Stimulated activated CD8-positive, alpha-beta memory T cell treated with anti-CD3 and anti-CD28 coated beads, Interleukin-15, amount 100 ng/mL, for 48 hours (primary cell): ENCODE results near the gene MGLL.

ENCODE experiments used
- DNase-seq, 2 donors: peaks; one replicate each; pipeline ENCODE4 v3.0.0-alpha.2; 2020; ENCODE audit warnings: low read depth in 2 of 2

Gene MGLL

DNA sequence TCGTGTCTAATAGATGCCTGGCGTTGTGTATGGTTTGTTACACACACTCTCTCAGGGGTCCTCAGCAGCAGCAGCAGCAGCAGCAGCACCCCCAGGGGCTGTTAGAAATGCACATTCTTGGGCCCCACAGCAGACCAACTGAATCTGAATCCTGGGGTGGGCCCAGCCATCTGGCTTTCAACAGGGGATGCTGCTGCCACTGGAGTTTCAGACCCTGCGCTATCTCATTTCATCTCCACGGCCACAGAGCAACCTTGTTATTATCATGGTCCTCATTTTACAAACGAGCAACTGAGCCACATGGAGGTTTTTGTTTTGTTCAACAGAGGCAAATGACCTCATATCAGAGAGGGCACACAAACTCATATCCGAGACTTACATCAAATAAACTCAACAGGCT is 47.7 kb downstream of the MGLL start:
- no peak for DNase-seq

- no peak for DNase-seq
These were observed 48.4 kb downstream of the MGLL start for GRCh38 chr3:127773752-127774395.

- DNase-seq, result no peak
These were observed 49.2 kb downstream of the MGLL start for GRCh38 chr3:127772827-127773751.

GRCh38 chr3:127772273-127772672 is 50.0 kb downstream of the MGLL start:
- DNase-seq, result no peak

GRCh38 chr3:127771746-127772145 is 50.6 kb downstream of the MGLL start:
- DNase-seq, result no peak

DNA sequence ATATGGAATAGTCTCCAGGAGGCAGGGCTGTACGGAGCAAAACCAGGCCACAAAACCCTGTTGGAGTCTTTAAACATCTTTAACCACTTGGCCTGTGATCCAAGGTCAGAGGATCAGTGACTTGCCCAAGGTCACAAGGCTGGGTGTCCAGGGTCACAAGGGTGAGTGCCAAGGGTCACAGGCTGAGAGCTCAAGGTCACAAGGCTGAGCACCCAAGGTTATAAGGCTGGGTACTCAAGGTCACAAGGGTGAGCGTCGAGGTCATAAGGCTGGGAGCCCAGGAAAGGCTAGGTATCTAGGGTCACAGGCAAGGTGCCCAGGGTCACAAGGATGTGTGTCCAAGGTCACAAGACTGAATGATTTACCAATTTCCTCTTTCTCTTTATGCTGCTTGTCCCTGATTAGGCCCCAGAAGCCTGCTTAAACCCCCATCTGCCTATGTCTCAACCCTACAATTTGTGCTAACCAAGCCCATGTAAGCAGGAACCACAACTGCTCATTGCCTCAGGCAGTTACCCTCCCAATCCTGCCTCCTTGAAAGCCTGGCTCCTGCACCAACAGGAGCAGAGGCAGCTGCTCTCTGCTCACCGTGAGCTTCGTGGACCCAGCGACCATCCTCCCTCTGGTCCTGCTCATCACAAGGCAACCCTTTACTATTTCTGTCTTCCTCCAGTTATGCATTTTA is 51.5 kb downstream of the MGLL start:
- DNase-seq, result no peak

DNA sequence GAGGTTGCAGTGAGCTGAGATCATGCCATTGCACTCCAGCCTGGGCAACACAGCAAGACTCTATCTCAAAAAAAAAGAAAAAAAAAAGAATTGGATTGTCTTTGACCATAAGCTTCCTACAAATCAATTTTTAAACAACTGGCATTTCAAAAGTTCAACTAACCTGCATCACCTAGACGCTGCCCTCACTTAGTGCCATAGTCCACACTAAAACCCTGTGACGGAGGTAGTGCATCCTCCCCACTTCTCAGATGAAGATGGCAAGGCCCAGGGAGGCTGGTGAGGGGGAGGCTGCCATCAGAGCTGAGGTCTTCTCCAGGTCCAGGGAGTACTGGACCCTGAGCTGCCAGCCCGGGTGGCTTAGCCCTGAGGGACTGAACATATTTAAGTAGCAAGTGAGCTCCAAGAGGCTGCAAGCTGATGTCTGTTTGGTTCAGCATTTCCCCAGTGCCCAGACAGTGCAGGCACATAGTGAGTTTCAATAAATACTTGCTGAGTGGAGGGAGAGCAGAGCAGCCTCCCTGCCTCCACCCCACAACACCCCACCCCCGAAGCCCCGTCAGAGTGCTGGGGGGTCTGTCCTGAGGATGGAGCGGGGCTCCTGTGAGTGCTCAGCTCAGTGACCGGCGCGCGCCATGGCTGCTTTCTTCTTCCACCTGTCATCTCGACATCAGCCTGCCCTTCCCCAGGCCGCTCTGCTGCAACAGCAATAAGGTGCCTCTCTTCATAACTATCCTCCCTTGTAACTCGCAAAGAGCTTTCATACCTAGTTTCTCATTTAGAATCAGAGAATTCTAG is 52.8 kb downstream of the MGLL start:
- DNase-seq, result no peak

DNA sequence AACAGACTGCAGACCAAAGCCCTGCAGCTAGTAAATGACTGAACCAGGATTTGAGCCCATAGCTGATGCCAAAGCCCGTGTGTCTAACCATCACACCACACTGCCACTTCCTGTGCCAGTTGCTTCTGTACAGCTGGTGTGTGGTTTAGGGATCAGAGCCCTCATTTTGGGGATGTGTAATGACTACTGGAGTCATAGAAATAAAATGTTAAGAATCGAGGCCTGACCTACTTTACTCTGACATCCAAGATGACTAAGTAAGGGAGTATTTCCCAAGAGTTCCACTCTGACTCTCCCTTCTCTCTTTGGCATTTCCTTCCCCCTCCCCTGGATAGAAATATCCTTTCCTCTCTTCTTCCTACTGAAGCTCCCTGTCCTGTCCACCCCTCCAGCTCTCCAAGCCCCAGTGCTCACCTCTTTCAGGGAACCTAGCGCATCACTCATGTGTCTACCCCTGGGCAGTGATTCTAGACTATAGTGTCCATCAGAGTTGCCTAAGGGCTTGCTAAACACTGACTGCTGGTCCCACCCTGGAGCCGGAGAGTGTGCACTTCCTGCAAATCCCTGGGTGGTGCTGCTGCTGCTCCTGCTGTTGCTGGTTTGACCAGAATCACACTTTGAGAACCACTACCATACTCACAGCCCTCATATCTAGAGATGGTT is 53.8 kb downstream of the MGLL start:
- no peak for DNase-seq

GRCh38 chr3:127767126-127767525 is 55.2 kb downstream of the MGLL start:
- DNase-seq, result no peak

DNA sequence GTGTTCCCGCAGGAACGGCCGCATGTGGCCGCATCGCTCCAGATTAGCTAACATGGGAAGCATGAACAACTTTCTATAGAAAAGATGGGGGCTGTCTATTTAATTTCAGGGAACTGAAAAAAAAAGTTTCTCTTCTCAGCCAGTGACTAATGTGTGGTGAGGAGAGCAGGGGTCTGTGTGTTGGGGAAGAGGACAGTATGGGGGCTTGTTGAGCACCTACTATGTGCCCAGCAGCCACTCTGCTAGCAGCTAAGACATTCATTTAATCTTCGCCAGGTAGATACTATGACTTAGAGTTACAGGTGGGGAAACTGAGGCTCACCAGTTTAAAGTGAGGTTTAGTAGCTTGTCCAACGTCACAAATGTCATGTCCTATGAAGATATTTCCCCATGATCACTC is 56.6 kb downstream of the MGLL start:
- no peak for DNase-seq

DNA sequence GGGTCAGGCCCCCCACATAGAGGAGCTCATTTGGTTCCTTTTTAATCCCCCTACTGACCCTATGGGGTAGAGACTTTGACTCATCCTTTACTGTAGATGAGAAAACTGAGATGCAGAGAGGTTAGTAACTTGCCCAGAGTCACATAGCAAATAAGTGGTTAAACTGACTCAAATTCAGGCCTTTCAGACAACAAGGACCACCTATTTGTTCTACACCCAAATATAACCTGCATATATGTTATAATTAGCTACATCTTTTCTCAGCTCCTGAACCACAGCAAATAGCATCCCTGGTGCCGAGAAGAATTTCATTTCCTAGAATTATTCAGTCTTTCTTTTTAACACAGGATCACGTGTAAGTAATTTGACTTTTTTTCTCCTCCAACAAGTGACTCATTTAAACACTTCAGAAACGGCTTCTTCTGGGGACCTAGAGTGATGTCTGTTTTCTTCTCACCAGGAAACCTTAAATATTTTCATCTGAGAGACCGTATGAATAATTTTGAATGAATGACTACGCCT is 57.4 kb downstream of the MGLL start:
- DNase-seq, result no peak

DNA sequence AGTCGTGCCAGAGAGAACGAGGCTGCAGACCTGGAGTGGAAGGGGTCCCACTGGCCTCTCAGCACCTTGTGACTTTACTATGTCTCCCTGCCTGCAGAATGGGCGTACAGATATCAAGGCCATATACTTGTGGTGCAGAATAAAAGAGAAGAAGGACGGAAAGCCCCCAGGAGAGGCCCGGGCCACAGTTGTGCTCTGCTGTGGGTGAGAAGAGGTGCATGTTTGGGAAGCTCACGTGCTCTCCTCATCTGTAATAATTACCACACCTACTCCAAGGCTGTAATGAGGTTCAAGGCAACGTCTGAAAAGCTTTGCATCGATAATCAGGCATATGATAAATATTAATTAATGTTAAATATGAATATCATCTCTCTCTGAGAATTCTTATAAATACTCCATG is 58.0 kb downstream of the MGLL start:
- DNase-seq, result no peak

DNA sequence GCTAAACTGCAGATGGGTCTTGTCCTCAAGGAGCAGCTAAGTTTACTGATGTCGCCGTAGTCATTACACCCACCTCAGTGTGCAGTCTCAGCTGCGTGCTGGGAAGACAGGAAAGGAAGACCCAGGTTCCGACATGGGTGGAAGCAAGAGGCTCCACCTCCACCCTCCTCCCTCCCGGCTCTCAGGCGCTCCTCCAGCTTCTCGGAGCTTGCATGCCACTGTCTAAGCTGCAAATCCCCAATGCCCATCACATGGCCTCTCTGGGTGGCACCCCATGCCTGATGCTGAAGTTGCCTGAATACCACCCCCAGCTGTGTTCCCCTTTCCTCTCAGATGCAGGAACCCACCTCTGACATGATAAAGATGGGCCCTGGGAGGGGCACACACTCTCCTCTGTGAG is 58.5 kb downstream of the MGLL start:
- DNase-seq, result no peak

DNA sequence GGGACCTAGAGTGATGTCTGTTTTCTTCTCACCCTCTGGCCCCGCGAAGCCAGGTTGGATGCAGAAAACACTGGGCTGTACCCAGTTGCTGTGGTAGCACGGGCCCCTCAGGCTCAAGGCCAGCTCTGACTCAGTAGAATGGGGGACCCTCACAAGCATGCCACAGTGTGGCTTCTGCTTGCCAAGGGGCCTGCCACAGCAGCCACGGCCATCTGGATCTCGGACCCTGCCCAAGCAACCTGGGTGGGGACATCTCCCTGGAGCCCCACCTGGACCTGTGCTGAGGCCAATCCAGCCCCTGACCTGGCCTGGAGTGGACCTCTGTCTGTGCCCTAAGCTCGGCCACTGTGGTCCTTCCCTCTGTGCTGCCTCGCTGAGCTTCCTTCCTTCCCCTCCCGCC is 59.0 kb downstream of the MGLL start:
- DNase-seq, result no peak

GRCh38 chr3:127762787-127763105 is 59.6 kb downstream of the MGLL start:
- no peak for DNase-seq

- DNase-seq, result no peak
These were observed 60.1 kb downstream of the MGLL start for GRCh38 chr3:127762077-127762786.

DNA sequence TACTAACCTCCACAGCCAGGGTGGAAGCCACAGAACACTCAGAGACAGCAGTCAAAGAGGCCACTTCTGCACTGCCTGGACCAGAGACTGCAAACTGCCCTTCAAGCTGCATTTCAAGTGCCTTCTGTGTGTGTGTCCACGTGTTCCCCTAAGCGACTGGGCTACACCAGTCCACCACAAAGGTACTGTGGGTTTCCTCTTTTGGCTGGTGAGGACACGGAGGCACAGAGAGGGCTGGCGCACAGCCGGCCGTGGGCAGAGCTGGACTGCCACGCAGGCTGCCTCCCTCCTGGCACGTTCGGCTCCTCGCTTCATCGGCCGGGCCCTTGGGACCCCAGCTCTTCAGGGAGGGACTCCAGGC is 60.9 kb downstream of the MGLL start:
- no peak for DNase-seq

DNA sequence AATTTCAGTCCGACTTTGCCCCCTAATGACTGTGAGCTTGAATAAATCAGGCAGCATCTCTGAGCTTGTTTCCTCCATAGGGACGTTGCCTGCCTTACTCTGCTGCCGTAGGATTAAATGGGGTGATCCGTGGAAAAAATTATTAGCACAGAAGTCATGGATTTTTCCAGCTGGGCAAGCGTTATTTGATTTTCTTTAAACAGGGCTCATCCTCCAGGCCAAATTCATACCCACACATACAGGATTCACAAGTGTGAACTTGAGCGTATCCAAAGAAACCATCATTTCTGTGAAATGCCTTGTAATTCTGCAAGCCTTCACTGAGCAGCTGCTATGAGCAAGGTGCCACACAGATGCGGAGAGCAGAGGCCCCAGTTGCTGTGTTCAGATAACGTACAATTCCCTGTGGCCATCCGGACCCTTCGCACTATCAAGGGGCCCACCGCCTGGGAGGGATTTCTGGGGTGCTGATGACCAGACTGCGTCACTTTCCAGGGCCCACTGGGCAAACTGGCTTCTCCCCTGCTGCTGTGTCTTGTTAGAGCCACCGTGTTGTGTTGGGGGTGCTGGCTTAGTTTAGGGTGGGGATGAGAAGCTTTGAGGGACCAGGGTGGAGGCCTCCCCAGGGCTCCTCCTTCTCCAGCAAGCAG is 61.4 kb downstream of the MGLL start:
- no peak for DNase-seq

DNA sequence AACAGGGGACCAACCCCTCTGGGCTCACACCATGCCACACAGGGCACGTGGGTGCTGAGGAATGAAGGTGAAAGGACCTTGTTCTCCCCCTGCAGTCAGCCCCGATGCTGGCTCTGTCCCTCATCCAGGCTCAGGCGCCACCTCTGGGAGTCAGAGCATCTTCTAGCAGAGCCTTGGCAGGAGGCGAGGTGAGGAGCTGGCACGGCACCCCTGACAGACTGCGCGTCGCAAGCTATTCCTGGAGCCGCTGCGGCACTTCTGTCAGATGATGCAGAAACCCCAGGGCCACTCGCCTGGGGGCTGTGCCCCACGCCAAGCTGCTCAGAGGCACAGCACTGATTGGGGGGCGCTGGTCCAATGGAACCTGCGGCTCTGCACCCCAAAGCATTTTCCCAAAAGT is 62.0 kb downstream of the MGLL start:
- no peak for DNase-seq

- DNase-seq, result no peak
These were observed 62.5 kb downstream of the MGLL start for GRCh38 chr3:127759826-127760225.
